C4-2B (cell line): ENCODE results near the gene NT5DC3.

Source experiments
- ZFX ChIP-seq: fragments of 450-650 bp; IDR thresholded peaks from 2 replicates; pipeline ENCODE4 v1.6.1; 2017
- TF ChIP-seq, protein P1 (sequence below): fragments of 450-650 bp; conservative IDR thresholded peaks from 2 replicates; pipeline ENCODE4 v1.5.1; 2017; ENCODE audit warnings: mild to moderate bottlenecking

DNA sequence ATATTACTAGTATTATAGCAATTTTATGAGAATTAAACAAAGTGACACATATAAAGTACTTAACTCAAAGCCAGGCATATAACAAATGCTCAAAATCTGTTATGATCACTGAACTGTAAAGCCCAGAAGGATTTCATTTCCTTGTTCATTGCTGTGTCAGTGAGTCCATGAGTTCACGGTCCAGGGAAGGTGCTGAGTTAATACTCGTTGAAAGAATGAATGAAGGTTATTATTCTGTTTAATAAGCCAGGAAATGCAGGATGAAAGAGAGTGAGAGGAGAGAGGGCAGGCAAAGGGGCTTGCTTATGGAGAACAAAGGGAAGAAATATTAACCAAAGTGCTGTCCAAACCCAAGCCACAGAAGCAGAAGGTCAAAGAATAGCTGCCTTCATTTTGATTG, 40.2 kb upstream of the NT5DC3 start:
- TF ChIP-seq, protein P1, sequence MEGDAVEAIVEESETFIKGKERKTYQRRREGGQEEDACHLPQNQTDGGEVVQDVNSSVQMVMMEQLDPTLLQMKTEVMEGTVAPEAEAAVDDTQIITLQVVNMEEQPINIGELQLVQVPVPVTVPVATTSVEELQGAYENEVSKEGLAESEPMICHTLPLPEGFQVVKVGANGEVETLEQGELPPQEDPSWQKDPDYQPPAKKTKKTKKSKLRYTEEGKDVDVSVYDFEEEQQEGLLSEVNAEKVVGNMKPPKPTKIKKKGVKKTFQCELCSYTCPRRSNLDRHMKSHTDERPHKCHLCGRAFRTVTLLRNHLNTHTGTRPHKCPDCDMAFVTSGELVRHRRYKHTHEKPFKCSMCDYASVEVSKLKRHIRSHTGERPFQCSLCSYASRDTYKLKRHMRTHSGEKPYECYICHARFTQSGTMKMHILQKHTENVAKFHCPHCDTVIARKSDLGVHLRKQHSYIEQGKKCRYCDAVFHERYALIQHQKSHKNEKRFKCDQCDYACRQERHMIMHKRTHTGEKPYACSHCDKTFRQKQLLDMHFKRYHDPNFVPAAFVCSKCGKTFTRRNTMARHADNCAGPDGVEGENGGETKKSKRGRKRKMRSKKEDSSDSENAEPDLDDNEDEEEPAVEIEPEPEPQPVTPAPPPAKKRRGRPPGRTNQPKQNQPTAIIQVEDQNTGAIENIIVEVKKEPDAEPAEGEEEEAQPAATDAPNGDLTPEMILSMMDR, result no peak
- no peak for TF ChIP-seq ZFX
